Measurements from ENCODE around the gene INPP4B. TPM values are rescaled to one million over a fixed set of nuclear protein-coding genes. Genes with fewer than 3 reads are reported as not detected.

INPP4B gene
- total RNA-seq, 1 donor from 2014 or later = 10.9 TPM

- TF ChIP-seq CTCF (IDR thresholded peaks at IDR 0.05; ENCODE audit: insufficient read depth, low read length, poor library complexity, severe bottlenecking) = no peak
- no peak for DNase-seq (ENCODE audit: low read depth)
- Histone ChIP-seq H3K4me3 (ENCODE audit: low read depth, low read length) (no peak overlapping the region), H3K27me3 (ENCODE audit: control insufficient read depth, insufficient read depth, low read length) (no peaks in the 10 kb centered on the region), H3K36me3 (ENCODE audit: control insufficient read depth, insufficient read depth, low read length) (no peaks in the 10 kb centered on the region)
Measured at GRCh38 chr4:142264961-142265360, 581.1 kb downstream of the INPP4B start.

GRCh38 chr4:142262956-142263355, 583.1 kb downstream of the INPP4B start:
- Histone ChIP-seq H3K4me3 (ENCODE audit: low read depth, low read length) (no peak overlapping the region), H3K36me3 (ENCODE audit: control insufficient read depth, insufficient read depth, low read length) (no peaks in the 10 kb centered on the region), H3K27me3 (ENCODE audit: control insufficient read depth, insufficient read depth, low read length) (no peaks in the 10 kb centered on the region)
- no peak for DNase-seq (ENCODE audit: low read depth)
- TF ChIP-seq CTCF (IDR thresholded peaks at IDR 0.05; ENCODE audit: insufficient read depth, low read length, poor library complexity, severe bottlenecking) = no peak

- Histone ChIP-seq H3K4me3 (ENCODE audit: low read depth, low read length) (no peak overlapping the region), H3K36me3 (ENCODE audit: control insufficient read depth, insufficient read depth, low read length) (no peaks in the 10 kb centered on the region), H3K27me3 (ENCODE audit: control insufficient read depth, insufficient read depth, low read length) (no peaks in the 10 kb centered on the region)
- TF ChIP-seq CTCF (IDR thresholded peaks at IDR 0.05; ENCODE audit: insufficient read depth, low read length, poor library complexity, severe bottlenecking) = no peak
- DNase-seq (ENCODE audit: low read depth) = no peak
Measured at GRCh38 chr4:142248946-142249345, 597.2 kb downstream of the INPP4B start.

- H3K27me3 ChIP-seq (ENCODE audit: control insufficient read depth, insufficient read depth, low read length) = no peaks in the 10 kb centered on the region
- DNase-seq (ENCODE audit: low read depth) = no peak
- TF ChIP-seq CTCF (IDR thresholded peaks at IDR 0.05; ENCODE audit: insufficient read depth, low read length, poor library complexity, severe bottlenecking) = no peak
- H3K4me3 ChIP-seq (ENCODE audit: low read depth, low read length) = no peak overlapping the region
- no peaks in the 10 kb centered on the region for H3K36me3 ChIP-seq (ENCODE audit: control insufficient read depth, insufficient read depth, low read length)
Measured at GRCh38 chr4:142243255-142243654, 602.8 kb downstream of the INPP4B start.

- Histone ChIP-seq H3K27me3 (ENCODE audit: control insufficient read depth, insufficient read depth, low read length) (no peaks in the 10 kb centered on the region), H3K36me3 (ENCODE audit: control insufficient read depth, insufficient read depth, low read length) (no peaks in the 10 kb centered on the region), H3K4me3 (ENCODE audit: low read depth, low read length) (no peak overlapping the region)
- no peak for TF ChIP-seq CTCF (IDR thresholded peaks at IDR 0.05; ENCODE audit: insufficient read depth, low read length, poor library complexity, severe bottlenecking)
- DNase-seq (ENCODE audit: low read depth) = no peak
Measured at GRCh38 chr4:142242156-142242555, 603.9 kb downstream of the INPP4B start.

- no peaks in the 10 kb centered on the region for H3K27me3 ChIP-seq (ENCODE audit: control insufficient read depth, insufficient read depth, low read length)
- no peak overlapping the region for H3K4me3 ChIP-seq (ENCODE audit: low read depth, low read length)
- no peak for TF ChIP-seq CTCF (IDR thresholded peaks at IDR 0.05; ENCODE audit: insufficient read depth, low read length, poor library complexity, severe bottlenecking)
- no peak for DNase-seq (ENCODE audit: low read depth)
- H3K36me3 ChIP-seq (ENCODE audit: control insufficient read depth, insufficient read depth, low read length) = no peaks in the 10 kb centered on the region
Measured at GRCh38 chr4:142238589-142238988, 607.5 kb downstream of the INPP4B start.
